GM23338 (cell line): Measurements from ENCODE around the gene EXOC3L1.

ENCODE experiments used
- JUNB ChIP-seq: IDR thresholded peaks from one replicate; pipeline ENCODE4 v1.6.1; 2016; ENCODE audit warnings: antibody characterized with exemption; ENCODE audit not compliant: unreplicated experiment
- POLR2AphosphoS5 ChIP-seq: IDR thresholded peaks from 2 replicates; pipeline ENCODE4 v1.6.1; 2016; ENCODE audit warnings: antibody characterized with exemption, low read depth
- ZNF462 ChIP-seq: fragments of 250-450 bp; sonication (Bioruptor Pico); IDR thresholded peaks from 2 replicates; pipeline ENCODE4 v1.5.0; 2020; ENCODE audit warnings: mild to moderate bottlenecking, moderate library complexity
- TF ChIP-seq, protein P1 (sequence below), 2 experiments: fragments of 200-600 bp in 1 of 2; sonication (generic) in 1 of 2; conservative IDR thresholded peaks; 2 replicates each; pipeline versions ENCODE4 v1.5.1 to v1.6.1; 2016 to 2017; ENCODE audit warnings: antibody characterized with exemption in 2 of 2, low read depth in 2 of 2, mild to moderate bottlenecking in 2 of 2, moderate library complexity in 1 of 2

- TF ChIP-seq, protein P1, sequence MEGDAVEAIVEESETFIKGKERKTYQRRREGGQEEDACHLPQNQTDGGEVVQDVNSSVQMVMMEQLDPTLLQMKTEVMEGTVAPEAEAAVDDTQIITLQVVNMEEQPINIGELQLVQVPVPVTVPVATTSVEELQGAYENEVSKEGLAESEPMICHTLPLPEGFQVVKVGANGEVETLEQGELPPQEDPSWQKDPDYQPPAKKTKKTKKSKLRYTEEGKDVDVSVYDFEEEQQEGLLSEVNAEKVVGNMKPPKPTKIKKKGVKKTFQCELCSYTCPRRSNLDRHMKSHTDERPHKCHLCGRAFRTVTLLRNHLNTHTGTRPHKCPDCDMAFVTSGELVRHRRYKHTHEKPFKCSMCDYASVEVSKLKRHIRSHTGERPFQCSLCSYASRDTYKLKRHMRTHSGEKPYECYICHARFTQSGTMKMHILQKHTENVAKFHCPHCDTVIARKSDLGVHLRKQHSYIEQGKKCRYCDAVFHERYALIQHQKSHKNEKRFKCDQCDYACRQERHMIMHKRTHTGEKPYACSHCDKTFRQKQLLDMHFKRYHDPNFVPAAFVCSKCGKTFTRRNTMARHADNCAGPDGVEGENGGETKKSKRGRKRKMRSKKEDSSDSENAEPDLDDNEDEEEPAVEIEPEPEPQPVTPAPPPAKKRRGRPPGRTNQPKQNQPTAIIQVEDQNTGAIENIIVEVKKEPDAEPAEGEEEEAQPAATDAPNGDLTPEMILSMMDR (conservative IDR thresholded peaks at IDR 0.05; ENCODE audit: low read depth in 2 of 2): no peak
- no peak for TF ChIP-seq JUNB
- TF ChIP-seq POLR2AphosphoS5: no peak
- TF ChIP-seq ZNF462 (CRISPR knock-in tag): no peak
Observed at GRCh38 chr16:67204076-67204475, 14.1 kb upstream of the EXOC3L1 start.
